CD4-positive, alpha-beta T cell treated with Interferon gamma for 1 hour (primary cell): ENCODE data around the gene DOK3.
"Not testable (repeated sequence)": the region's sequence is repeated elsewhere in the genome, so short reads cannot be mapped to it uniquely, and the experiment has no call there.

ENCODE experiments used
- DNase-seq: peaks from one replicate; pipeline ENCODE4 v3.0.0-alpha.2; 2020

Gene DOK3

DNA sequence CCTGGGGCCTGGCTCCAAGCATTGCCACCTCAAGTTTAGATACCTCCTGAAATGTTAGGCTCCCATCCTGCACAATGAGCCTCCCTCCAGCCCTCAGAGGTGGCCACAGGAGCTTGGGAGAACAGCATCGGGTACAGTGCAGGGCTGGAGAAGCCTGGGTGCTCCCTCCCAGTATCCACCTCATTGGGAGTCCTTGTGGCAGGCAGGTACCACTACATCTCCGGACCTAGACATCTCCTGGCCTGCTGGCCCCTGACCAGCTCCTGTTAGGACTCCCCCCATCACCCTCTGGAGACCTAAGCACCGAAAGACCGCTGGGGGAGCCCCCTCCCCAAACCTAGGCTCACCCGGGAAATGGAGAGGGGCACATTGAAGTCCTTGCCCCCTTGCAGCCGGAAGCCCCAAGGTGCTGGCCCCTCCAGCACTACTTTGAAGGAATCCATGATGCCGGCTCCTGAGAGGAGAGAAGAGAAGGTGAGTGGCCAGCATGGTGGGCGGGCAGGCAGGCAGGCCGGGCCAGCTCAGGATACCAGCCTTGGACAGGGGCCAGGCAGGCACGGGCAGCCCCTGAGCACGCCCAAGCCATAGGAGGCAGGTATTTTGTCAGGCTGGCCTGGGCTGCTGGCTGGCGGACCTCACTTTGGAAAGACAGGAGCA lies 13.4 kb downstream of the DOK3 start:
- no peak for DNase-seq

DNA sequence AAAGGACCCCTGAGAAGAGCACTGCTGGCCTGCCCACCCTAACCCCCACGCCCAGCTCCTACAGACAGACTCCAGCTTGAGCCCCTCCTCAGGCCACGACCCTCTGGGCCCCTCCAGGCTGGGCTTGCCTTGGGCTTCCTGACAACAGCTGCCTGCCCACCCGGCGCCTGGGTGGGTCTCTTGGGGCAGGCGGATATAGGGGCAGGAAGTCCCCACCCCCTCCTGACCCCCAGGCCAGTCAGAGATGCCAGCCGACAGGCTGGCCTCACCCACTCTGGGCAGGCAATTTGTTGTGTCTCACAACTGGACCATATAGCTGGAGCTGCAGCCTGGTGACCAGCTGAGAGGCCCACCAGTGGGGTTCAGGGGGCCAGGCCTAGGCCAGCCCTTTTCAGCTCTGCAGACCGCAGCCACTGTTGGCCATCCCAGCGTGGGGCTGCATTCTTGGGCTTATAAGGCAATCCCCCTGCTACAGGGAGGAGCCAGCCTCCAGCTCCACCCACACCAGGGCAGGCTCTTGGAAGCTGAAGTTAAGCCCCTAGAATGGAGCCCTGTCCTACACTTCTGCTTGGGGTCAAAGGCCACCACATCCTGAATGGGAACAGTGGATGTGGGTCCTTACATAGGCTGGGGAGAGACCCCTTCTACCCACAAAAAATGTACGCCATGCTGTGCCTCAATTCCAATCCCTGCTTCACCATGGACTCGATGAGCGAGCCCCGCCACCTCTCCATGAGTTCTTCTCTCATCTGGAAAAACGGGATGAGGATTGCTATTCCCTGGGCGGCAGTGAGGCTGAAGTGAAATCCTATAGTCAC lies 14.2 kb downstream of the DOK3 start:
- DNase-seq = no peak

DNA sequence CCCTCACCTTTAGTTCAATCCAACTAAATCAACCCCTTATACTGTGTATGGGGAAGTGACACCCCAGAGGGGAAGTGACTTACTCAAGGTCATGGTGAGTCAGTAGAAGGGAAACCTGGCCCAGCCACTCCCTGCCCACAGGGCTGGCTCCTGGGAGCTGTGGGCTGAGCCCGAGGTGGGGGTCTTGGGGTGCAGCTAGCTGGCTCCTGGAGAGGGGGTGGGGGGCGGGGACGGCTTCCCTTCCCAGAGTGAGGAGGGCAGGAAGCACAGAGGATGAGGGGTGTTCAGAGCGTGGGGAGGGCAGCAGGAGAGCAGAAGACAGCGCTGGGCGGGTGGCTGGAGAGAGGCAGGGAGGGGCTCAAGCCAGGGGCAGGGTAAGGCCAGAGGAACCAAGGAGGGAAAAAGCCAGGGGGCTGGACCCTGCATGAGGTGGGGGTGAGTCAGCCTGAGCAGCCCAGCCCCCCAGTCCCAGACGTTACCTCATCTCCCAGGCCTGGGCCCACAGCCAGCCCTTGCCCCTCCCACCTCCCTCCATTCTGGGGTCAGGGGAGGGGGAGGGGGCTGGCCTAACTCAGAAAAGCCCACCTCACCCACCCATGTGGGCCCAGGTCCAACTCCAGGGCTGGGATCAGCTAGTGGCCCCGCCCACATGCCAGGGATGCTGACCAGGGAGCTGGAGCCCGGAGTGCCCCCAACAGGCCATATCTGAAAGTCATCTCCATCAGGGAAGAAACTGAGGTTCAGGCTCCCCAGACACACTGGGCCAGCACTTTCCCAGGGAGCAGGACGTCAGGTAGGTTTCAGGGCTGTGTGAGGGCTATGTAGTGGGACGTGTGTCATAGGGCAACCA lies 15.1 kb downstream of the DOK3 start:
- peak; percentile 68 for DNase-seq

DNA sequence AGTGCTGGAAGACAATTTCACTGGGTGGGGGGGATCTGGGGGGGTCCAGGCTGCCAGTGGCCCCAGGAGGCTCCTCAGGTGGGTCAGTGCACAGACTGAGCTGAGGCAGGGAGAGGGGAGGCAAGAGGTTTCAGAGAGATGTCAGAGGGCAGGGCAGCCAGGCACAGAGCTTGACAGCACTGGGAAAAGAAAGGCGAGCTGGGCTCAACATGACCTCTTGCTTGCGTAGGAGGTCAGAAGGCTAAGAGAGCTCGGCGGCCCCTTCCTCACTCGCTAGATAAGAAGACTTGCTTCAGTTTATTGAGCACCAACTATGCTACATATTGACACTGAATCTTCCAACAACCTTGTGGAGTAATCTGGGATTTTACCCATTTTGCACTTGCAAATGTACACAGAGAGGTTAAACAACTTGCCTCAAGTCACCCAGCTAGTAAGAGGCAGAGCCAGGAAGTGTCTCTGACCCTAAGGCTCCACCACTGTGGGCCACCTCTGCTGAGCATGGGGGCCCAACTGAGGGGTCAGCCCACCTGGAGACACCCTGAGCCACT lies 15.8 kb downstream of the DOK3 start:
- DNase-seq = no peak

DNA sequence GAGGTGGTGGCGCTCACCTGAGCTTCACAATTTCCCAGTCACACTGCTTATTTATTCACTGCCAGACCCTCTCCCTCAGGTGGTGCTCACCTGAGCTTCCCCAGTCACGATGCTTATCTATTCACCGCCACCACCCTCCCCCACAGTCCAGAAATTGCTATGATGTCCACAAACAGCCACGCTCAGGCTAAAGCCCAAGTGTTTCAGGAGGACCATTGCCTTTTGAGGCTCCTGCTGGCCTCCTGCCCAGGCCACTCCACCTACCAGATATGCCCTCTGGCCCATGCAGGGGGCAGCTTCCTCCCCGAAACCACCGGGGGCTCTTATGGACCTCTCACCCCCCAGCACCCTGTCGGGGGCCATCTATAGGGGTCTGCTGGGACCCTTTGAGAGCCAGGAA lies 16.8 kb downstream of the DOK3 start:
- DNase-seq = no peak

GRCh38 chr5:177491983-177492746 lies 17.5 kb downstream of the DOK3 start:
- DNase-seq = no peak

GRCh38 chr5:177491429-177491945 lies 18.1 kb downstream of the DOK3 start:
- DNase-seq = no peak

DNA sequence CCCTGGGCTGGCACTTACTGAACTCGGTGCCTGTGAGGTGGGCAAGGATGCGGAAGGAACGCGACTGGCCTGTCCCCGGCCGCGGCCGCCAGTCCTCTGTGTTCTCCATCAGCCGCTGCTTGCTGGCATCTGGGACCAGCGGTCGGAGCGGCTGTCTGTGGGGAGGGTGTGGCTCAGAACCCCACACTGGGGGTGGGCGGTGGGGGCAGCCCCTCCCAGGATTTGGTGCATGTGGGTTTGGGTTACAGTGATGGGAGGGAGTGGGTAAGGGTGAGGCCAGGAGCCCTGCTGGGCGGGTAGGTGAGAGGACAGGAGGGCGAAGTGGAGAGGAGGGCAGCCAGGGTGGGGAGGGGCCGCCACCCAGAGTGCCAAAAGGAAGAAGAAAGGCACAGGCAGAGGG lies 18.6 kb downstream of the DOK3 start:
- no peak for DNase-seq

- DNase-seq = no peak
Measured at GRCh38 chr5:177490311-177490991, 19.2 kb downstream of the DOK3 start.

GRCh38 chr5:177489119-177489716 lies 20.4 kb downstream of the DOK3 start:
- no peak for DNase-seq

DNA sequence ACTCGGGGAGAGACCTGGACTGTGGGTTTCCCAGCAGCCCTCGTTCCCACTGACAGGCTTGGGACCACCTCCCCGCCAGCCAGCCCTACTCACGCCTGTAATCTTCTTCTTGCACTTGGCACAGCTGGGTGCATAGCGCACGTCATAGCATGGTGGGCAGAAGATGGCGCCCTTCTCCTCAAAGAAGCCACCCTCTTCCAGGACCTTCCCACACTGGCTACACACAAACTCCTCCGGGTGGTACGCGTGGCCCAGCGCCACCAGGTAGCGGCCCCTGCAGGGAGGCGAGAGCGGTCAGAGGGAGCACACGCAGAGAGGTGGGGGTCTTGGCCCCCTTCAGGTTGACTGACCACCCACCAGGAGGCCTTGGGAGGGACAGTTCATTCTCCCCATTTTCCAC lies 21.7 kb downstream of the DOK3 start:
- DNase-seq = no peak

- no peak for DNase-seq
Measured at GRCh38 chr5:177487144-177487543, 22.5 kb downstream of the DOK3 start.

- DNase-seq = no peak
Measured at GRCh38 chr5:177486256-177486655, 23.4 kb downstream of the DOK3 start.

- DNase-seq = not testable (repeated sequence)
Measured at GRCh38 chr5:177485753-177486152, 23.9 kb downstream of the DOK3 start.

DNA sequence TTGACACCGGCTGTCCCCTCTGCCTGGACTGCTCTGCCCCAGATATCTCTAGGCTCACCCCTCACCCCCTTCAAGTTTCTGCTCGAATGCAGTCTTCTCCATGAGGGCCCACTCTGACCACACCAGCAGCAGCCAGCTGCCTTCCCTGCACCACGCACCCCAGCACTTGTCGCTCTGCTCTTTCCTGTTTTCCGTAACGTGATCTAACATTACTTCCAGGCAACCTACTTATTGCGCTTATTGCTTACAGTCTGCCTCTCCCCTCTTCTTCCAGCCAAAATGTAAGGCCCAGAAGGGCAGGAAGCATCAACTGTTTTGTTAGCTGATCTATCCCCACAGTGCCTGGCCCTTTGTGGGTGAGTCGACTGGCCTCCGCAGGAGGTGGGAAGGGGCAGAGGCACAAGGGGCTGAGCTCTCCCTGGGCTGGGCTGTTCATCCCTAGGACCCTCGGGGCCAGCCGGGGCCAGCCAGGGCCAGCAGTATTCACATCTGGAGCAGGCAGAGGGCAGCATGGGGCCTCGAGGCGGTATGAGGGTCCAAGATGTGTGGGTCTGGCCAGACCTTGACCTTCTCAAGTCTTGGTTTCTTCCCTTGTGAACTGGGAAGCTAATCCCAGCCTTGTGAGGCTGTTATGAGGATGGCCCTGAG lies 24.6 kb downstream of the DOK3 start:
- DNase-seq = no peak

GRCh38 chr5:177483994-177484901 lies 25.4 kb downstream of the DOK3 start:
- no peak for DNase-seq

DNA sequence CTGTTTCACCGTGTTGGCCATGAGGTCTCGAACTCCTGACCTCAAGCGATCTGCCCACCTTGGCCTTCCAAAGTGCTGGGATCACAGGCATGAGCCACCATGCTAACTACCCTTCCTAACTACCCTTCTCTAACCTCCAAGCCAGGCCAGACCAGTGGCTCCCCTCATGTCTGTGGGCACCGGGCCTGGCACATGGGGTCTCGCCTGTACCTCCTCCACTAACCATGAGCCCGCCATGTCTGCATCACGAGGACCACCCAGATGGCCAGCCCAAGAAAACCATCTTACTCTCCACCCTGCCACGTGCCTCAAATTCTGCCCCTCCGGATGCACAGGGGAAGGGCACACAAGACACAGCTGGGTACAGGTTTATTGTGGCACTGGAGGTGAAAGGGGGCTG lies 26.6 kb downstream of the DOK3 start:
- DNase-seq = no peak

DNA sequence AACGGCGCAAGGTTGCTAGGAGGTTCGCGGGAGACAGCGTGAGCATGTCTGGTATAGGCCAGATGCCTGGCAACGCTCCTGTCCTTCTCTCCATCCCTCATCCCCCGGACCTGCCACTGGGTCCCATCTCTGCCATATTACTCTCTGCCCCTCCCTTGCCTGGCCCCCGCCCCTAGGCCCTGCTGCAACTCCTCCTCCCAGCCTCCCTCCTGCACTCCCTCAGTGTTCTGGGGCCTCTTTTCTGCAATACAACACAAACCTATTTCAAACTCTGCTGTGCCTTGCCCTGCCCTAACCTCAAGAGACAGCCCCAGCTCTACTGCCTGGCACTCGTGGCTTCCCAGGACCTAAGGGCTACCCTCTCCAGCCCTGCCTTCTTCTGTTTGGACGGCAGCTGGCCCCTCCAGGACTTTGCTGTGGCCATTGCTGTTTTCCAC lies 27.2 kb downstream of the DOK3 start:
- DNase-seq = no peak

DNA sequence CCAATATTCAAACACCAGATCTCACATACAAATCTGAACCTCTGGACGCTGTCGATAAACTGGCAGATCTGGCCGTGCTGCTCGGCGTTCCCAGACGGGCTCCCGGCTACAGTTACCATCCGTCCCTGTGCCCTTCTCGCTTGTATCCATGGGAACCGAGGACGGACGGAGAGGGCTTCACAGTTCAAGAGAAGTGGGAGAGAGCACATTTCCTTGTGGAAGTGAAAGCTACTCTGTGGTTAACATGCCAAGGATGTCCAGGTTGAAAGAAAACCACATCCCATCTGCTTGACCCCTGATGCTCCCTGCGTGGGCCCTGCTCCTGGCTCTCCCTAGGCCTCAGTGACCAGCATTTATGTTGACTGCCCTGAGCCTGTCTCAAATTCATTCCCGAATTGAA lies 29.9 kb downstream of the DOK3 start:
- no peak for DNase-seq
